H1 (cell line): ENCODE data around the gene SLC43A3. TPM values are rescaled to one million over a fixed set of nuclear protein-coding genes. Genes with fewer than 3 reads are reported as not detected.

ENCODE experiments used
- ASH2L ChIP-seq: fragments of 200-600, 300-600 bp; sonication (generic); IDR thresholded peaks from one replicate; pipeline ENCODE4 v1.7.1; 2017; ENCODE audit warnings: low read length
- CHD1 ChIP-seq: IDR thresholded peaks from 2 replicates; pipeline ENCODE4 v1.6.1; 2012; ENCODE audit warnings: low read depth, low read length, improper control_type of control experiment
- HDAC6 ChIP-seq: IDR thresholded peaks from one replicate; pipeline ENCODE4 v1.7.1; 2012; ENCODE audit warnings: low read depth, mild to moderate bottlenecking, inconsistent platforms, low read length, moderate library complexity
- JUND ChIP-seq: IDR thresholded peaks from 2 replicates; pipeline ENCODE4 v1.6.1; 2011; ENCODE audit warnings: mild to moderate bottlenecking, improper control_type of control experiment, low read length
- KDM4A ChIP-seq: IDR thresholded peaks from one replicate; pipeline ENCODE4 v1.7.1; 2012; ENCODE audit warnings: low read depth, mild to moderate bottlenecking, moderate library complexity, low read length, inconsistent platforms; ENCODE audit not compliant: severe bottlenecking
- KDM5A ChIP-seq: fragments of 200-600 bp; IDR thresholded peaks from 2 replicates; pipeline ENCODE4 v1.7.1; 2012; ENCODE audit warnings: mild to moderate bottlenecking, low read length, inconsistent platforms, mixed read lengths
- MAFK ChIP-seq: IDR thresholded peaks from 2 replicates; pipeline ENCODE4 v1.6.1; 2012; ENCODE audit warnings: low read depth, mild to moderate bottlenecking, improper control_type of control experiment, low read length
- POLR2A ChIP-seq, 2 experiments: IDR thresholded peaks; 1 replicate in 1 of 2; 2 replicates in 1 of 2; pipeline ENCODE4 v1.6.1; 2011; ENCODE audit warnings: low read depth in 2 of 2, low read length in 2 of 2, mild to moderate bottlenecking in 2 of 2; ENCODE audit errors: control extremely low read depth in 1 of 2
- RBBP5 ChIP-seq: IDR thresholded peaks from 2 replicates; pipeline ENCODE4 v1.7.1; 2012; ENCODE audit warnings: low read depth, mild to moderate bottlenecking, inconsistent platforms, low read length, moderate library complexity, borderline replicate concordance
- RFX5 ChIP-seq: IDR thresholded peaks from 2 replicates; pipeline ENCODE4 v1.6.1; 2011; ENCODE audit warnings: low read depth, low read length, improper control_type of control experiment, borderline replicate concordance
- SP1 ChIP-seq: IDR thresholded peaks from 2 replicates; pipeline ENCODE4 v1.6.1; 2011; ENCODE audit warnings: low read depth, low read length
- TEAD4 ChIP-seq: IDR thresholded peaks from 2 replicates; pipeline ENCODE4 v1.6.1; 2012; ENCODE audit warnings: low read depth, low read length, inconsistent platforms, mixed read lengths
- polyA plus RNA-seq, 7 experiments: library from polyadenylated mRNA; depleted of rRNA in 3 of 7; stranded (reverse) in 5 of 7; unstranded in 2 of 7; fragments of >200 nt in 5 of 7; fragments of 200-250 nt in 2 of 7; gene quantifications; 1 replicate in 5 of 7; 2 replicates in 1 of 7; 4 replicates in 1 of 7; pipeline versions ENCODE4 v1.2.1 to v1.2.3, GENCODE V29; 2011 to 2013; ENCODE audit warnings: missing spikeins in 2 of 7, mixed read lengths in 2 of 7
- total RNA-seq: library from RNA; stranded (reverse); fragmentation: NEBNext Ultra II Directional; extraction: Animal tissue kit (Norgen Biotek cat#: 25700); gene quantifications from 2 replicates; pipeline ENCODE4 v1.2.1, GENCODE V29; 2021
- TF ChIP-seq, protein P1 (sequence below): IDR thresholded peaks from 2 replicates; pipeline ENCODE4 v1.6.1; 2012; ENCODE audit warnings: low read length, inconsistent platforms

The SLC43A3 gene
- total and polyA plus RNA-seq, 2 of the 8 experiments (the other 6 are each of a cell fraction or from before 2014, with no cell fraction given), result 31.8 to 67.8 TPM

DNA sequence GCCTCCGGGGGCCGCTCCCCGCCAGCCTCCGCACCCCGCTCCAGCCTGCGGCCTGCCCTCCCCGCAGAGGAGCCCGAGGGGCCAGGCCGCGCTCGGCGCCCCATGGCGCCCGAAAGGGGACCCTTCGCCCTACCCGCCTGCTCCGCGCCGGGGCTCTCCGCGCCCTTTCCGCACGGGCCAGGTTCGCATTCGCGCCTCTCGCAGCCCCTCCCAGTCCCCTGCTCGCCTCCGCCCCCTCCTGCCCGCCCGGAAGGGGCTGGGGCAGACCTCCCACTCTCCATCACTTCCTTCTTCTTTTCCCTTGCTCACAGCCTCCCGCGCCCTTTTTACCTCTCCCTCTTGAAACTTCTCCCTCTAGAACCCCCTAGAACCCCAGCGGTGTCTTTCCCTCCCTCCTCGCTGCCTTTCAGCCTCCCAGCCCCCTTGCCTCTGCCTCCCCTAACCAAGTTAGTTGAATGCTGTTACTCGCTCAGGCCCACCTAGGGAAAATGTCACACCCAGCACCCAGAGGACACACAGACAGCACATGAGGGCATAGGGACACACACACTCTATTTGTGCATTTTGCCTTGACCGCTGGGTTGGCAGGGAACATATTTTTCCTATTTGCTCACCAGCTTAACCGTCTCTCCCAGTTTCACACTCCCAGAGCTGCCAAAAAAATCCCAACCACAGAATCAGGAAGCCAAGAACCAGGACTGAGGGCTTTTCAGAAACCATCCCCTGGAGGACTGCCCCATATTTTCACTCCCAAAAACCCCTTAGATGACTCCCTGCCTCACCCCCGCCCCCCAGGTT, at the start of gene SLC43A3 (continued):
- TF ChIP-seq RBBP5 (no peak), RFX5 (no peak), MAFK (no peak), CHD1 (no peak), KDM5A (no peak), SP1 (no peak), ASH2L (peak; percentile 68), HDAC6 (no peak), POLR2A (IDR thresholded peaks at IDR 0.05; ENCODE audit: control extremely low read depth in 1 of 2, low read depth in 2 of 2, low read length in 2 of 2) (peak; percentile 56 to 60; a peak in 2 of 3 replicates), JUND (no peak), TEAD4 (no peak), KDM4A (peak; percentile 66)
- TF ChIP-seq, protein P1, sequence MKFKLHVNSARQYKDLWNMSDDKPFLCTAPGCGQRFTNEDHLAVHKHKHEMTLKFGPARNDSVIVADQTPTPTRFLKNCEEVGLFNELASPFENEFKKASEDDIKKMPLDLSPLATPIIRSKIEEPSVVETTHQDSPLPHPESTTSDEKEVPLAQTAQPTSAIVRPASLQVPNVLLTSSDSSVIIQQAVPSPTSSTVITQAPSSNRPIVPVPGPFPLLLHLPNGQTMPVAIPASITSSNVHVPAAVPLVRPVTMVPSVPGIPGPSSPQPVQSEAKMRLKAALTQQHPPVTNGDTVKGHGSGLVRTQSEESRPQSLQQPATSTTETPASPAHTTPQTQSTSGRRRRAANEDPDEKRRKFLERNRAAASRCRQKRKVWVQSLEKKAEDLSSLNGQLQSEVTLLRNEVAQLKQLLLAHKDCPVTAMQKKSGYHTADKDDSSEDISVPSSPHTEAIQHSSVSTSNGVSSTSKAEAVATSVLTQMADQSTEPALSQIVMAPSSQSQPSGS, result no peak
